Heart left ventricle (tissue), 16 donors: ENCODE measurements around the gene TSHZ1. TPM values are rescaled to one million over a fixed set of nuclear protein-coding genes. Genes with fewer than 3 reads are reported as not detected.

ENCODE experiments used
- ATAC-seq, 4 donors: fragments of 200-7000 bp; cut with Tn5 transposase; one replicate each; pipeline ENCODE4 v1.9.1; 2020 to 2022; ENCODE audit warnings: moderate library complexity in 4 of 4, mild to moderate bottlenecking in 3 of 4, moderate number of reproducible peaks in 1 of 4
- DNase-seq, 5 donors: peaks; one replicate each; pipeline ENCODE4 v3.0.0-alpha.2; 2020
- H3K27ac ChIP-seq, 12 donors: fragments of 200-600 bp; sonication (generic) in 4 of 12; one replicate each; pipeline versions ENCODE4 v1.5.0 to v1.8.0; 2016 to 2022; ENCODE audit warnings: mild to moderate bottlenecking in 2 of 12
- H3K27me3 ChIP-seq, 9 donors: fragments of 200-600 bp; sonication (generic) in 2 of 9; one replicate each; pipeline versions ENCODE4 v1.5.1 to v1.8.0; 2016 to 2022; ENCODE audit warnings: mild to moderate bottlenecking in 3 of 9
- H3K36me3 ChIP-seq, 9 donors: fragments of 200-600 bp; sonication (generic) in 2 of 9; one replicate each; pipeline versions ENCODE4 v1.5.0 to v1.8.0; 2018 to 2022; ENCODE audit warnings: mild to moderate bottlenecking in 2 of 9
- H3K4me1 ChIP-seq, 12 donors: fragments of 200-600 bp; sonication (generic) in 4 of 12; one replicate each; pipeline versions ENCODE4 v1.5.0 to v1.8.0; 2016 to 2022; ENCODE audit warnings: mild to moderate bottlenecking in 3 of 12
- H3K4me3 ChIP-seq, 12 donors: fragments of 200-600 bp; sonication (generic) in 4 of 12; one replicate each; pipeline versions ENCODE4 v1.5.0 to v1.8.0; 2017 to 2022; ENCODE audit warnings: mild to moderate bottlenecking in 9 of 12, moderate library complexity in 4 of 12
- H3K9me3 ChIP-seq, 12 donors: fragments of 200-600 bp; sonication (generic) in 4 of 12; one replicate each; pipeline versions ENCODE4 v1.5.0 to v1.8.0; 2016 to 2022; ENCODE audit warnings: mild to moderate bottlenecking in 1 of 12
- POLR2A ChIP-seq, 2 donors: fragments of 450-650 bp; IDR thresholded peaks; one replicate each; pipeline ENCODE4 v1.6.1; 2017; ENCODE audit warnings: antibody characterized with exemption in 2 of 2, mild to moderate bottlenecking in 2 of 2, moderate library complexity in 2 of 2
- WGBS, 4 donors: extraction: QIAGEN DNeasy Blood & Tissue Kit in 2 of 4; methylation state at CpG; one replicate each; pipeline versions ENCODE4 v1.1.5 to v1.1.7; 2013 to 2018; 5-methylcytosine and 5-hydroxymethylcytosine counted together
- intact Hi-C, 10 donors: fragments of 100-400 bp; cut with DNase I; formaldehyde crosslinking; loops; one replicate each; pipeline versions ENCODE4 v1.11.1 to v1.14.2; 2022
- polyA plus RNA-seq, 2 donors: library from polyadenylated mRNA; stranded (reverse); fragments of 200-250 nt; gene quantifications; one replicate each; pipeline ENCODE4 v1.2.3, GENCODE V29; 2013
- total RNA-seq, 9 donors: library from RNA; depleted of rRNA in 2 of 9; stranded (reverse); fragments of >200 nt in 2 of 9; fragmentation: NEBNext Ultra II Directional in 3 of 9; extraction: Animal tissue kit (Norgen Biotek cat#: 25700) in 3 of 9; gene quantifications; one replicate each; pipeline versions ENCODE4 v1.1.0 to v1.2.4, GENCODE V29; 2016 to 2023
- TF ChIP-seq, protein P1 (sequence below), 12 donors: fragments of 200-600 bp; sonication (generic) in 4 of 12; IDR thresholded peaks; one replicate each; pipeline versions ENCODE4 v1.5.0 to v1.8.0; 2018 to 2022; ENCODE audit warnings: antibody characterized with exemption in 12 of 12, mild to moderate bottlenecking in 5 of 12
- donor health status: ischemic (EF 13 %, LVEDD 7.1; RV severe dilation, severe dysfunction).
- donor health status: healthy with polysubstance abuse.
- donor health status: DM: no; HTN: yes; CAD: no.
- donor health status: DM: no; HTN: no; CAD: no.
- donor health status: ischemic (EF 25% LVEDD 6.9; RV normal size, moderate dysfunction).
- donor health status: ischemic (EF 25% LVEDD 5.7; RV mildly dilated, moderate dysfunction).
- donor health status: healthy.
- donor health status: DM: yes; HTN: yes; CAD: no.
- donor health status: ischemic (EF 35%, LVEDD 5.7; RV mildly dilated, moderate dysfunction).
- donor health status: nonischemic (EF 11% LVEDD 7.7; RV severe dilation, severe dysfunction).
- donor health status: DM: yes; HTN: yes; CAD: no.
- donor health status: PGD.
- donor health status: ischemic (EF 29% LVEDD 5.4; RV normal size, mild dysfunction).
- donor health status: nonischemic (EF 23%, LVEDD 6.1; RV moderate dilation, normal function).

The TSHZ1 gene
- total and polyA plus RNA-seq, 11 donors: 7.5 to 27.9 (median 19.2) TPM

DNA sequence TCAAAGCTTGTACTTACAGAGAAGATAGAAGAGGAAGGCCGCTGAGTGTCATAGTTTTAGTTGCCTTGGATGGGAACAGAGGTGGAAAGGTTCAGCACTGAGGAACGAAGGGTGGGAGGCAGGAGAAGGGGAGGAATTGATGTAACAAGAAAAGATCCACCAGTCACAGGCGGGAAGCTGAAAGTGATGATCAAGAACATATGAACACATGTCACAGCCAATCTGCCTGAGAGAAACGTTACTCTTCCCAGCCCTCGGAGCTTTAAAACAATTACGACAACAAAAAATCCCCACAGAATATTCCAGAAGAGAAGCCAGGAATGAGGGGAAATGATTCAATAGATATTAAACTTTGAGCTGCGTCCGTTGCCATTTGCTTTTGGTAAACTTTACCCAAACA is 87.1 kb downstream of the TSHZ1 start:
- Histone ChIP-seq H3K4me3 (no peak overlapping the region), H3K4me1 (no peaks in the 10 kb centered on the region), H3K27ac (no peak overlapping the region), H3K27me3 (no peaks in the 10 kb centered on the region), H3K36me3 (no peaks in the 10 kb centered on the region), H3K9me3 (no peaks in the 10 kb centered on the region)
- DNase-seq (no peak), ATAC-seq (no peak)
- intact Hi-C loops: no loop called here
- TF ChIP-seq, protein P1, sequence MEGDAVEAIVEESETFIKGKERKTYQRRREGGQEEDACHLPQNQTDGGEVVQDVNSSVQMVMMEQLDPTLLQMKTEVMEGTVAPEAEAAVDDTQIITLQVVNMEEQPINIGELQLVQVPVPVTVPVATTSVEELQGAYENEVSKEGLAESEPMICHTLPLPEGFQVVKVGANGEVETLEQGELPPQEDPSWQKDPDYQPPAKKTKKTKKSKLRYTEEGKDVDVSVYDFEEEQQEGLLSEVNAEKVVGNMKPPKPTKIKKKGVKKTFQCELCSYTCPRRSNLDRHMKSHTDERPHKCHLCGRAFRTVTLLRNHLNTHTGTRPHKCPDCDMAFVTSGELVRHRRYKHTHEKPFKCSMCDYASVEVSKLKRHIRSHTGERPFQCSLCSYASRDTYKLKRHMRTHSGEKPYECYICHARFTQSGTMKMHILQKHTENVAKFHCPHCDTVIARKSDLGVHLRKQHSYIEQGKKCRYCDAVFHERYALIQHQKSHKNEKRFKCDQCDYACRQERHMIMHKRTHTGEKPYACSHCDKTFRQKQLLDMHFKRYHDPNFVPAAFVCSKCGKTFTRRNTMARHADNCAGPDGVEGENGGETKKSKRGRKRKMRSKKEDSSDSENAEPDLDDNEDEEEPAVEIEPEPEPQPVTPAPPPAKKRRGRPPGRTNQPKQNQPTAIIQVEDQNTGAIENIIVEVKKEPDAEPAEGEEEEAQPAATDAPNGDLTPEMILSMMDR (IDR thresholded peaks at IDR 0.05): no peak
- TF ChIP-seq POLR2A (IDR thresholded peaks at IDR 0.05): no peak
- WGBS, 4 donors: 67 to 78% (median 71%) methylated on average over 8 of the region's 8 CpGs

DNA sequence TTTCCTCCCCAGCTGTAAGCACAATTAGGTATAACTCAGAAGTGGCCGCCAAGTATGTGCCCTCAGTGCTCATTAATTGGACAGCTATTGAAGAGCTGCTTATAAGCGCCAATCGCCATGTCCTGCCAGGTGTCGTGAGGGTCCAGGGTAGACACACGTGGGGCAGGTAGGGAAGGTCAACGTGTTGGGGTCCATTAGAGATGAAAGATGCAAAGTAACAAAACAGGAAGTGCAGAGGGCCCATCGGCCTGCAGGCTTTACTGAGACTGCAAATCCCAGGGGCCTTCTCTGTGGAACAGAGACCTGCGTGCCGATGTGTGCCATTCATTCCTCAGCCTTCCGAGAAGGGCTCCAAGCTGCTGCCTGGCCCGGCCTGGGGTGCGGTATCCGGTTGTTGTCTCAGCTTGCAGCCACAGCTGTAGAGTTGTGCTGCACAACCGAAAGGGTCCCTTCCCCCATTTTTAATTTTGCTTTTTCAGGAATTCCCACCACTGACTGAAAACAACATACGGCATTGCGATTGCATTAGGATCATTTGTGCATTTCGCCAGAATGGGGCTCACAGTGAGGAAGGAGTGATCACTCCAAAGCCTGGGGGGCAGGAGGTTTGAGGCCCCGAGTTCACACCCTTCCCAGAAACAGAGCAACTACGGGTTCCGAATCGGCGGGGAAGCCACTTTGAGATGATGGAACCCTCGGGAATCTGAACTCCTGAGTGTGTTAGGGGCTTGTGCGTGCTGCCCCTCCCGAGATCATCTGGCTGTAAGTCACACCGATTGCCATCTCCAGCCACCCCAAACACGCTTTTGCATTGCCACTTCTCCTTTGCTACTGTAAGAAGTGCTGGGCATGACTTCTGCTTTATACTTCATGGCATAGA is 94.3 kb downstream of the TSHZ1 start:
- H3K27ac ChIP-seq: no peak overlapping the region
- ATAC-seq: no peak
- H3K27me3 ChIP-seq: no peaks in the 10 kb centered on the region
- H3K36me3 ChIP-seq: no peaks in the 10 kb centered on the region
- intact Hi-C loops: loop anchor here in 1 of 10 donors (10.0 kb wide), 1 partner anchor 60 kb away; no protein-coding TSS in a partner anchor
- TF ChIP-seq POLR2A (IDR thresholded peaks at IDR 0.05): no peak
- TF ChIP-seq, protein P1 (IDR thresholded peaks at IDR 0.05): no peak
- DNase-seq: no peak
- H3K4me1 ChIP-seq: no peaks in the 10 kb centered on the region
- WGBS, 4 donors: 85 to 92% (median 88%) methylated on average over 26 to 27 of the region's 27 CpGs
- H3K9me3 ChIP-seq: peaks cover 0 to 18% (median 0%) of the 10 kb centered on the region in 12 donors
- H3K4me3 ChIP-seq: no peak overlapping the region

DNA sequence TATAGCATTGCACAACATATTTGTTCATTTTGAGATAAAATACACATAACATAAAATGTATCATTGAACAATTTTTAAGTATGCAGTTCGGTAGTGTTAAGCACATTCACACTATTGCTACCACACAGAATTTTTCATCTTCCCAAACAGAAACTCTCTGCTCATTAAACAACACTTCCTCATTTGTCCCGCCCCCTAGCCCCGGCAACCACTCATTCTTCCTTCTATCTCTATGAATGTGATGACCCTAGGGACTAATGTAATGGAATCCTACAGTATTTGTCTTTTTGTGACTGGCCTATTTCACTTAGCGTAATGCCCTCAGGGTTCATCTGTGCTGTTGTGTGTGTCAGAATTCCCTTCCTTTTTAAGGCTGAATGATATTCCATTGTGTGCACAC is 95.4 kb downstream of the TSHZ1 start:
- H3K9me3 ChIP-seq: peaks cover 0 to 18% (median 0%) of the 10 kb centered on the region in 12 donors
- no peaks in the 10 kb centered on the region for H3K4me1 ChIP-seq
- WGBS, 4 donors: 86 to 92% (median 90%) methylated on average over 4 of the region's 4 CpGs
- no peaks in the 10 kb centered on the region for H3K27me3 ChIP-seq
- no peak overlapping the region for H3K4me3 ChIP-seq
- no peaks in the 10 kb centered on the region for H3K36me3 ChIP-seq
- no peak for ATAC-seq
- no peak overlapping the region for H3K27ac ChIP-seq
- DNase-seq: no peak
- no peak for TF ChIP-seq POLR2A (IDR thresholded peaks at IDR 0.05)
- TF ChIP-seq, protein P1 (IDR thresholded peaks at IDR 0.05): no peak
- intact Hi-C loops: loop anchor here in 1 of 10 donors (10.0 kb wide), 1 partner anchor 59 kb away; no protein-coding TSS in a partner anchor

DNA sequence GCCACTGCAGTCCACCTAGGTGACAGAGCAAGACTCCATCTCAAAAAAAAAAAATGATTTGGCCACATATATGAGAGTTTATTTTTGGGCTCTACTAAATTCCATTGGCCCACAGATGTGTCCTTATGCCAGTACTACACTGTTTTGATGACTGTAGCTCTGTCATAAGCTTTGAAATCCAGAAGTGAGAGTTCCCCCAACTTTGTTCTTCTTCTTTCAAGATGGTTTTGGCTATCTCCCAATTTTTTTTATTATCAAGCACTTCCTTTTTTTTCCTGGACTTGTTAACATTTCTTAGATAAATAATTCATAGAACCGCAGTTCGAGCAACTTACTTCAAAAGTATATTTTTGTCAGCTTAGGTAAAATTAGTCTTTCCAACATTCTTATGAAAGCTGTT is 96.9 kb downstream of the TSHZ1 start:
- no peak for DNase-seq
- Histone ChIP-seq H3K4me3 (no peak overlapping the region), H3K4me1 (no peaks in the 10 kb centered on the region), H3K27ac (no peak overlapping the region), H3K27me3 (no peaks in the 10 kb centered on the region), H3K9me3 (peaks cover 0 to 18% (median 0%) of the 10 kb centered on the region in 12 donors), H3K36me3 (no peaks in the 10 kb centered on the region)
- 53 to 73% (median 72%) methylated on average over 2 of the region's 2 CpGs for WGBS, 4 donors
- intact Hi-C loops: loop anchor here in 1 of 10 donors (10.0 kb wide), 1 partner anchor 57 kb away; no protein-coding TSS in a partner anchor
- no peak for ATAC-seq
- TF ChIP-seq, protein P1 (IDR thresholded peaks at IDR 0.05): no peak
- no peak for TF ChIP-seq POLR2A (IDR thresholded peaks at IDR 0.05)
